Lower leg skin (tissue), 3 donors: ENCODE data around the gene MEOX1.

Experiments
- POLR2A ChIP-seq, 2 donors: fragments of 450-650 bp; IDR thresholded peaks; one replicate each; pipeline ENCODE4 v1.6.1; 2016 to 2017; ENCODE audit warnings: antibody characterized with exemption in 2 of 2, mild to moderate bottlenecking in 1 of 2, moderate library complexity in 1 of 2
- TF ChIP-seq, protein P1 (sequence below), 3 donors: fragments of 450-650 bp; IDR thresholded peaks; one replicate each; pipeline ENCODE4 v1.5.1; 2016; ENCODE audit warnings: antibody characterized with exemption in 3 of 3, mild to moderate bottlenecking in 3 of 3, moderate library complexity in 2 of 3

- TF ChIP-seq, protein P1, sequence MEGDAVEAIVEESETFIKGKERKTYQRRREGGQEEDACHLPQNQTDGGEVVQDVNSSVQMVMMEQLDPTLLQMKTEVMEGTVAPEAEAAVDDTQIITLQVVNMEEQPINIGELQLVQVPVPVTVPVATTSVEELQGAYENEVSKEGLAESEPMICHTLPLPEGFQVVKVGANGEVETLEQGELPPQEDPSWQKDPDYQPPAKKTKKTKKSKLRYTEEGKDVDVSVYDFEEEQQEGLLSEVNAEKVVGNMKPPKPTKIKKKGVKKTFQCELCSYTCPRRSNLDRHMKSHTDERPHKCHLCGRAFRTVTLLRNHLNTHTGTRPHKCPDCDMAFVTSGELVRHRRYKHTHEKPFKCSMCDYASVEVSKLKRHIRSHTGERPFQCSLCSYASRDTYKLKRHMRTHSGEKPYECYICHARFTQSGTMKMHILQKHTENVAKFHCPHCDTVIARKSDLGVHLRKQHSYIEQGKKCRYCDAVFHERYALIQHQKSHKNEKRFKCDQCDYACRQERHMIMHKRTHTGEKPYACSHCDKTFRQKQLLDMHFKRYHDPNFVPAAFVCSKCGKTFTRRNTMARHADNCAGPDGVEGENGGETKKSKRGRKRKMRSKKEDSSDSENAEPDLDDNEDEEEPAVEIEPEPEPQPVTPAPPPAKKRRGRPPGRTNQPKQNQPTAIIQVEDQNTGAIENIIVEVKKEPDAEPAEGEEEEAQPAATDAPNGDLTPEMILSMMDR (IDR thresholded peaks at IDR 0.05): no peak
- TF ChIP-seq POLR2A (IDR thresholded peaks at IDR 0.05): no peak
Measured at GRCh38 chr17:43698678-43699437, 37.1 kb upstream of the MEOX1 start.
